PC-3 (cell line): ENCODE data around the gene STAT6.

Experiments used
- CTCF ChIP-seq: fragments of 300-600 bp; sonication (generic); conservative IDR thresholded peaks from 2 replicates; pipeline ENCODE4 v1.5.1; 2017; ENCODE audit warnings: antibody characterized with exemption, low read depth, mild to moderate bottlenecking, low read length
- EZH2phosphoT487 ChIP-seq: fragments of 300-600 bp; sonication (generic); IDR thresholded peaks from 2 replicates; pipeline ENCODE4 v1.6.1; 2018; ENCODE audit warnings: mild to moderate bottlenecking, antibody characterized with exemption, low read length, borderline replicate concordance

DNA sequence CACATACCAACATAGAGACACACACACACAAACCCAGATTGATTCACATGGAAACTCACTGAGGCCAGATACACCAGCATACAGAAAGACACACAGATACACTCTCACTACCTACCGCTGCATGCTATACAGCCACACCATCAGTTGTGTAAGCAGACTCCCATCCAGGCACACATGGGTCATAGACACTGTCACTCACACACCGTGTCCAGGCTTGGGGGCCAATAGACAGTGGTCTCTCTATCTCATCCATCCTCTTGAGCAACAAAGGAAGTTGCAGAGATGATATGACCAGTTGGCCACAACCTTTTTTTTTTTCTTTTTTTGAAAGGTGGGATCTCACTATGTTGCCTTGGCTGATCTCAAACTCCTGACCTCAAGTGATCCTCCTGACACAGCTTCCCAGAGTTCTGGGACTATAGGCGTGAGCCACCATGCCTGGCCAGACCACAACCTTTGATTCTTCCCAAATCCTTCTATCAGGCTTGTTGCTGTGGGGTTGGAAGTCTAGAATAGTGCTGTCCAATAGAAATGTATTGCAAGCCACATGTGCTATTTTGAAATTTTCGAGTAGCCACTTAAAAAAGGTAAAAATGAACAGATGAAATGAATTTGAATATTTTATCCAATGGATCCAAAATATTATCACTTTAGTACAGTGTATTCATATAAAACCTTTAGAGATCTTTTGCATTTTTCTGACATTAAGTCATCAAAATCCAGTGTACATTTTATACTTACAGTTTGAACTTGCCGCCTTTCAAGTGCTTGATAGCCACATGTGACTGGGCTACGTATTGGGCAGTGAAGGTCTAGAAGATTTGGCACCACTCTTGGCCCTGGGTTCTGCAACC, 28.9 kb upstream of the STAT6 start:
- TF ChIP-seq CTCF (no peak), EZH2phosphoT487 (no peak)
